GM20000 (cell line): ENCODE measurements around the gene TMEM134.
"Not testable (repeated sequence)": the region's sequence is repeated elsewhere in the genome, so short reads cannot be mapped to it uniquely, and the experiment has no call there.

Source experiments
- DNase-seq: peaks from one replicate; pipeline ENCODE4 v3.0.0; 2012; ENCODE audit warnings: low spot score
- CTCF ChIP-seq: IDR thresholded peaks from 2 replicates; pipeline ENCODE4 v1.5.1; 2012; ENCODE audit warnings: mild to moderate bottlenecking, control low read depth; ENCODE audit errors: extremely low read depth, missing control alignments

TMEM134 gene

GRCh38 chr11:67486481-67487195 is 17.6 kb upstream of the TMEM134 start:
- peak; percentile 86 for DNase-seq
- no peak for TF ChIP-seq CTCF

GRCh38 chr11:67485873-67486361 is 16.9 kb upstream of the TMEM134 start:
- peak; percentile 73 for DNase-seq

GRCh38 chr11:67484847-67485311 is 15.8 kb upstream of the TMEM134 start:
- no peak for TF ChIP-seq CTCF
- DNase-seq = no peak

- TF ChIP-seq CTCF = no peak
- DNase-seq = no peak
Observed at GRCh38 chr11:67483831-67484665, 15.0 kb upstream of the TMEM134 start.

GRCh38 chr11:67482827-67483798 is 14.1 kb upstream of the TMEM134 start, which contains the start of gene AIP:
Gene AIP (plus strand): TSS chr11:67483026. CDS start chr11:67483159, 133 bp downstream.
- no peak for TF ChIP-seq CTCF
- DNase-seq = peak; percentile 94

- no peak for DNase-seq
- TF ChIP-seq CTCF = no peak
Observed at GRCh38 chr11:67482275-67482826, 13.3 kb upstream of the TMEM134 start.

- not testable (repeated sequence) for DNase-seq
Observed at GRCh38 chr11:67477344-67478050, 8.4 kb upstream of the TMEM134 start.

- not testable (repeated sequence) for DNase-seq
Observed at GRCh38 chr11:67476692-67477091, 7.6 kb upstream of the TMEM134 start.
